Measurements from ENCODE around the gene PARN.
"Not testable (repeated sequence)": the region's sequence is repeated elsewhere in the genome, so short reads cannot be mapped to it uniquely, and the experiment has no call there.

The PARN gene

GRCh38 chr16:14438256-14438655, 191.8 kb downstream of the PARN start:
- POLR2A ChIA-PET, result no interaction called here
- no peak for DNase-seq (ENCODE audit: extremely low spot score)
- TF ChIP-seq CTCF (IDR thresholded peaks at IDR 0.05; ENCODE audit: control extremely low read depth, extremely low read depth, low read depth, missing control alignments), result no peak
- CTCF ChIA-PET, result interaction anchor here (0.7 to 1.9 kb wide), 2 partner anchors 9 to 16 kb away, joined by 3 to 4 read pairs; no protein-coding TSS in a partner anchor

GRCh38 chr16:14437426-14437825, 192.6 kb downstream of the PARN start:
- CTCF ChIA-PET, result interaction anchor here (1.9 kb wide), 1 partner anchor 9 kb away, joined by 4 read pairs; no protein-coding TSS in a partner anchor
- POLR2A ChIA-PET, result no interaction called here
- no peak for TF ChIP-seq CTCF (IDR thresholded peaks at IDR 0.05; ENCODE audit: control extremely low read depth, extremely low read depth, low read depth, missing control alignments)
- DNase-seq (ENCODE audit: extremely low spot score), result no peak

GRCh38 chr16:14436401-14436955, 193.6 kb downstream of the PARN start:
- DNase-seq (ENCODE audit: extremely low spot score), result no peak
- CTCF ChIA-PET, result no interaction called here
- POLR2A ChIA-PET, result no interaction called here
- no peak for TF ChIP-seq CTCF (IDR thresholded peaks at IDR 0.05; ENCODE audit: control extremely low read depth, extremely low read depth, low read depth, missing control alignments)

GRCh38 chr16:14434860-14435259, 195.2 kb downstream of the PARN start:
- ChIA-PET CTCF (no interaction called here), POLR2A (no interaction called here)
- no peak for DNase-seq (ENCODE audit: extremely low spot score)
- no peak for TF ChIP-seq CTCF (IDR thresholded peaks at IDR 0.05; ENCODE audit: control extremely low read depth, extremely low read depth, low read depth, missing control alignments)

- POLR2A ChIA-PET; DNase-seq (ENCODE audit: extremely low spot score): not testable (repeated sequence)
- CTCF ChIA-PET, result interaction anchor here (1.5 kb wide), 1 partner anchor 13 kb away, joined by 3 read pairs; no protein-coding TSS in a partner anchor
These were observed 201.0 kb downstream of the PARN start for GRCh38 chr16:14428971-14429637.

- DNase-seq (ENCODE audit: extremely low spot score), result no peak
- ChIA-PET POLR2A (no interaction called here), CTCF (no interaction called here)
- no peak for TF ChIP-seq CTCF (IDR thresholded peaks at IDR 0.05; ENCODE audit: control extremely low read depth, extremely low read depth, low read depth, missing control alignments)
These were observed 202.0 kb downstream of the PARN start for GRCh38 chr16:14428043-14428442.

GRCh38 chr16:14427371-14427948, 202.6 kb downstream of the PARN start:
- ChIA-PET CTCF (no interaction called here), POLR2A (no interaction called here)
- TF ChIP-seq CTCF (IDR thresholded peaks at IDR 0.05; ENCODE audit: control extremely low read depth, extremely low read depth, low read depth, missing control alignments), result no peak
- DNase-seq (ENCODE audit: extremely low spot score), result no peak

Measured in GM10248 (cell line).